ENCODE measurements around the gene ANKRD24. TPM values are rescaled to one million over a fixed set of nuclear protein-coding genes. Genes with fewer than 3 reads are reported as not detected.
A peak's percentile ranks its signal among the peaks of the same experiment; 100 is the strongest.

The ANKRD24 gene
- total and polyA plus RNA-seq, 2 of the 13 experiments (the other 11 are each of a cell fraction or from before 2014, with no cell fraction given), result 0.13 to 0.24 TPM

DNA sequence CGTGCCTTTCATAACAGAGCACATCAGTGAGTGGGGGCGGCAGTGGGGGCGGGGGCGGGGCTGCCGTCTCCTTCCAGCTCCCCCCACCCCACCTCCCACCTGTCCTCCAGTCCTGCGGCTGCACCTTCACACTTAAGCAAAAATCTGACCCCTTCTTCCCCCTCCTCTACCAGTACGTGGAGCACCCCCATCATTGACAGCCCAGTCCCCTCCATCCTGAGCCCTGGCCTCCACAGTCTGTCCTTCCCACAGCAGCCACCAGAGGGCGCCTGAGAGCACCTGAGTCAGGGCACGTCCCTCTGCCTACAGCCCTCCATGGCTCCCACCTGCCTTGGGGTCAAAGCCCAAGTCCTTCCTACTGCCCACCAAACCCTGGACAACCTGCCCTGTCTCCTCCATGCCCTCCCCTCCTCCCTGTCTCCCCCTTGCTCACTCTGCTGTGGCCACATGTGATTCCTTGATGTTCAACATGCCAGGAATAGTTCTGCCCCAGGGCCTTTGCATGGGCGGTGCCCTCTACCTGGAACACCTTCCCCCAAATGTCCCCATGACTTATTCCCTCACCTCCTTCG, 50.9 kb downstream of the ANKRD24 start (continued):
- peak; percentile 56; the same call in 1 of the 2 replicates for TF ChIP-seq MAZ (IDR thresholded peaks at IDR 0.05; ENCODE audit: borderline replicate concordance, low read depth, low read length)
- TF ChIP-seq MAZ (CRISPR knock-in tag; IDR thresholded peaks at IDR 0.05; ENCODE audit: low read depth), result no peak
- TF ChIP-seq ZMYM4 (CRISPR knock-in tag; IDR thresholded peaks at IDR 0.05), result peak; percentile 14; the same call in 1 of the 2 replicates
- no peak for TF ChIP-seq SNAPC5 (CRISPR knock-in tag; IDR thresholded peaks at IDR 0.05; ENCODE audit: borderline replicate concordance)
- TF ChIP-seq FOXA3 (CRISPR knock-in tag; IDR thresholded peaks at IDR 0.05), result no peak
- no peak for TF ChIP-seq ZNF282 (IDR thresholded peaks at IDR 0.05; ENCODE audit: partially characterized antibody)
- no peak for TF ChIP-seq U2AF2 (IDR thresholded peaks at IDR 0.05; ENCODE audit: low read depth, low read length)
- no peak for TF ChIP-seq NFE2L1 (CRISPR knock-in tag; IDR thresholded peaks at IDR 0.05; ENCODE audit: borderline replicate concordance)
- TF ChIP-seq ZNF251 (CRISPR knock-in tag; IDR thresholded peaks at IDR 0.05), result no peak
- no peak; the same call in 1 of the 2 replicates for TF ChIP-seq SMAD1 (CRISPR knock-in tag; IDR thresholded peaks at IDR 0.05; ENCODE audit: borderline replicate concordance, low read depth)
- TF ChIP-seq ZNF772 (CRISPR knock-in tag; IDR thresholded peaks at IDR 0.05), result no peak
- TF ChIP-seq, protein P1, sequence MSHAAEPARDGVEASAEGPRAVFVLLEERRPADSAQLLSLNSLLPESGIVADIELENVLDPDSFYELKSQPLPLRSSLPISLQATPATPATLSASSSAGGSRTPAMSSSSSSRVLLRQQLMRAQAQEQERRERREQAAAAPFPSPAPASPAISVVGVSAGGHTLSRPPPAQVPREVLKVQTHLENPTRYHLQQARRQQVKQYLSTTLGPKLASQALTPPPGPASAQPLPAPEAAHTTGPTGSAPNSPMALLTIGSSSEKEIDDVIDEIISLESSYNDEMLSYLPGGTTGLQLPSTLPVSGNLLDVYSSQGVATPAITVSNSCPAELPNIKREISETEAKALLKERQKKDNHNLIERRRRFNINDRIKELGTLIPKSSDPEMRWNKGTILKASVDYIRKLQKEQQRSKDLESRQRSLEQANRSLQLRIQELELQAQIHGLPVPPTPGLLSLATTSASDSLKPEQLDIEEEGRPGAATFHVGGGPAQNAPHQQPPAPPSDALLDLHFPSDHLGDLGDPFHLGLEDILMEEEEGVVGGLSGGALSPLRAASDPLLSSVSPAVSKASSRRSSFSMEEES (CRISPR knock-in tag; IDR thresholded peaks at IDR 0.05), result no peak
- TF ChIP-seq, protein P2, sequence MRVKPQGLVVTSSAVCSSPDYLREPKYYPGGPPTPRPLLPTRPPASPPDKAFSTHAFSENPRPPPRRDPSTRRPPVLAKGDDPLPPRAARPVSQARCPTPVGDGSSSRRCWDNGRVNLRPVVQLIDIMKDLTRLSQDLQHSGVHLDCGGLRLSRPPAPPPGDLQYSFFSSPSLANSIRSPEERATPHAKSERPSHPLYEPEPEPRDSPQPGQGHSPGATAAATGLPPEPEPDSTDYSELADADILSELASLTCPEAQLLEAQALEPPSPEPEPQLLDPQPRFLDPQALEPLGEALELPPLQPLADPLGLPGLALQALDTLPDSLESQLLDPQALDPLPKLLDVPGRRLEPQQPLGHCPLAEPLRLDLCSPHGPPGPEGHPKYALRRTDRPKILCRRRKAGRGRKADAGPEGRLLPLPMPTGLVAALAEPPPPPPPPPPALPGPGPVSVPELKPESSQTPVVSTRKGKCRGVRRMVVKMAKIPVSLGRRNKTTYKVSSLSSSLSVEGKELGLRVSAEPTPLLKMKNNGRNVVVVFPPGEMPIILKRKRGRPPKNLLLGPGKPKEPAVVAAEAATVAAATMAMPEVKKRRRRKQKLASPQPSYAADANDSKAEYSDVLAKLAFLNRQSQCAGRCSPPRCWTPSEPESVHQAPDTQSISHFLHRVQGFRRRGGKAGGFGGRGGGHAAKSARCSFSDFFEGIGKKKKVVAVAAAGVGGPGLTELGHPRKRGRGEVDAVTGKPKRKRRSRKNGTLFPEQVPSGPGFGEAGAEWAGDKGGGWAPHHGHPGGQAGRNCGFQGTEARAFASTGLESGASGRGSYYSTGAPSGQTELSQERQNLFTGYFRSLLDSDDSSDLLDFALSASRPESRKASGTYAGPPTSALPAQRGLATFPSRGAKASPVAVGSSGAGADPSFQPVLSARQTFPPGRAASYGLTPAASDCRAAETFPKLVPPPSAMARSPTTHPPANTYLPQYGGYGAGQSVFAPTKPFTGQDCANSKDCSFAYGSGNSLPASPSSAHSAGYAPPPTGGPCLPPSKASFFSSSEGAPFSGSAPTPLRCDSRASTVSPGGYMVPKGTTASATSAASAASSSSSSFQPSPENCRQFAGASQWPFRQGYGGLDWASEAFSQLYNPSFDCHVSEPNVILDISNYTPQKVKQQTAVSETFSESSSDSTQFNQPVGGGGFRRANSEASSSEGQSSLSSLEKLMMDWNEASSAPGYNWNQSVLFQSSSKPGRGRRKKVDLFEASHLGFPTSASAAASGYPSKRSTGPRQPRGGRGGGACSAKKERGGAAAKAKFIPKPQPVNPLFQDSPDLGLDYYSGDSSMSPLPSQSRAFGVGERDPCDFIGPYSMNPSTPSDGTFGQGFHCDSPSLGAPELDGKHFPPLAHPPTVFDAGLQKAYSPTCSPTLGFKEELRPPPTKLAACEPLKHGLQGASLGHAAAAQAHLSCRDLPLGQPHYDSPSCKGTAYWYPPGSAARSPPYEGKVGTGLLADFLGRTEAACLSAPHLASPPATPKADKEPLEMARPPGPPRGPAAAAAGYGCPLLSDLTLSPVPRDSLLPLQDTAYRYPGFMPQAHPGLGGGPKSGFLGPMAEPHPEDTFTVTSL (CRISPR knock-in tag; IDR thresholded peaks at IDR 0.05; ENCODE audit: borderline replicate concordance), result no peak
- no peak for TF ChIP-seq SETDB1 (CRISPR knock-in tag; IDR thresholded peaks at IDR 0.05; ENCODE audit: borderline replicate concordance)
- 0 out of 2 replicates have a peak, but pooled peaks have one; percentile 19 for TF ChIP-seq ZBTB38 (CRISPR knock-in tag; IDR thresholded peaks at IDR 0.05)
- no peak for TF ChIP-seq IKZF5 (CRISPR knock-in tag; IDR thresholded peaks at IDR 0.05)
- TF ChIP-seq PITX1 (CRISPR knock-in tag; IDR thresholded peaks at IDR 0.05), result no peak
- TF ChIP-seq, protein P3, sequence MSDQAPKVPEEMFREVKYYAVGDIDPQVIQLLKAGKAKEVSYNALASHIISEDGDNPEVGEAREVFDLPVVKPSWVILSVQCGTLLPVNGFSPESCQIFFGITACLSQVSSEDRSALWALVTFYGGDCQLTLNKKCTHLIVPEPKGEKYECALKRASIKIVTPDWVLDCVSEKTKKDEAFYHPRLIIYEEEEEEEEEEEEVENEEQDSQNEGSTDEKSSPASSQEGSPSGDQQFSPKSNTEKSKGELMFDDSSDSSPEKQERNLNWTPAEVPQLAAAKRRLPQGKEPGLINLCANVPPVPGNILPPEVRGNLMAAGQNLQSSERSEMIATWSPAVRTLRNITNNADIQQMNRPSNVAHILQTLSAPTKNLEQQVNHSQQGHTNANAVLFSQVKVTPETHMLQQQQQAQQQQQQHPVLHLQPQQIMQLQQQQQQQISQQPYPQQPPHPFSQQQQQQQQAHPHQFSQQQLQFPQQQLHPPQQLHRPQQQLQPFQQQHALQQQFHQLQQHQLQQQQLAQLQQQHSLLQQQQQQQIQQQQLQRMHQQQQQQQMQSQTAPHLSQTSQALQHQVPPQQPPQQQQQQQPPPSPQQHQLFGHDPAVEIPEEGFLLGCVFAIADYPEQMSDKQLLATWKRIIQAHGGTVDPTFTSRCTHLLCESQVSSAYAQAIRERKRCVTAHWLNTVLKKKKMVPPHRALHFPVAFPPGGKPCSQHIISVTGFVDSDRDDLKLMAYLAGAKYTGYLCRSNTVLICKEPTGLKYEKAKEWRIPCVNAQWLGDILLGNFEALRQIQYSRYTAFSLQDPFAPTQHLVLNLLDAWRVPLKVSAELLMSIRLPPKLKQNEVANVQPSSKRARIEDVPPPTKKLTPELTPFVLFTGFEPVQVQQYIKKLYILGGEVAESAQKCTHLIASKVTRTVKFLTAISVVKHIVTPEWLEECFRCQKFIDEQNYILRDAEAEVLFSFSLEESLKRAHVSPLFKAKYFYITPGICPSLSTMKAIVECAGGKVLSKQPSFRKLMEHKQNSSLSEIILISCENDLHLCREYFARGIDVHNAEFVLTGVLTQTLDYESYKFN (CRISPR knock-in tag; conservative IDR thresholded peaks at IDR 0.05), result no peak
